ENCODE results near the gene RNF40. TPM values are rescaled to one million over a fixed set of nuclear protein-coding genes. Genes with fewer than 3 reads are reported as not detected.
"Not testable (repeated sequence)": the region's sequence is repeated elsewhere in the genome, so short reads cannot be mapped to it uniquely, and the experiment has no call there.

Gene RNF40
- total RNA-seq, 1 donor from 2014 or later = 98.5 TPM

- no peak overlapping the region for H3K4me3 Mint-ChIP-seq
- peaks cover 17% of the 10 kb centered on the region for H3K27me3 Mint-ChIP-seq (ENCODE audit: insufficient read depth)
- peaks cover 20% of the 10 kb centered on the region for H3K4me1 Mint-ChIP-seq (ENCODE audit: low read depth)
- no peak for DNase-seq (ENCODE audit: low spot score)
- H3K9me3 Mint-ChIP-seq = no peaks in the 10 kb centered on the region
- H3K27ac Mint-ChIP-seq = no peak overlapping the region
- H3K36me3 Mint-ChIP-seq (ENCODE audit: low read depth) = peaks cover 3% of the 10 kb centered on the region
- intact Hi-C loops (cut with micrococcal nuclease) = no loop called here
These were observed 46.0 kb downstream of the RNF40 start for GRCh38 chr16:30808146-30808545.

GRCh38 chr16:30808890-30809426, 46.8 kb downstream of the RNF40 start:
- H3K9me3 Mint-ChIP-seq; H3K36me3 Mint-ChIP-seq (ENCODE audit: low read depth); H3K4me3 Mint-ChIP-seq; DNase-seq (ENCODE audit: low spot score); H3K27ac Mint-ChIP-seq; intact Hi-C loops (cut with micrococcal nuclease): not testable (repeated sequence)
- Mint-ChIP-seq H3K4me1 (ENCODE audit: low read depth) (peaks cover 22% of the 10 kb centered on the region), H3K27me3 (ENCODE audit: insufficient read depth) (peaks cover 15% of the 10 kb centered on the region)

- H3K4me3 Mint-ChIP-seq; H3K9me3 Mint-ChIP-seq; H3K36me3 Mint-ChIP-seq (ENCODE audit: low read depth); DNase-seq (ENCODE audit: low spot score); H3K27ac Mint-ChIP-seq; intact Hi-C loops (cut with micrococcal nuclease): not testable (repeated sequence)
- Mint-ChIP-seq H3K4me1 (ENCODE audit: low read depth) (peaks cover 27% of the 10 kb centered on the region), H3K27me3 (ENCODE audit: insufficient read depth) (peaks cover 15% of the 10 kb centered on the region)
These were observed 47.6 kb downstream of the RNF40 start for GRCh38 chr16:30809675-30810074.

GRCh38 chr16:30813821-30814189, 51.7 kb downstream of the RNF40 start:
- H3K4me3 Mint-ChIP-seq = peak overlapping the region; percentile 92
- DNase-seq (ENCODE audit: low spot score) = no peak
- no peaks in the 10 kb centered on the region for H3K9me3 Mint-ChIP-seq
- H3K36me3 Mint-ChIP-seq (ENCODE audit: low read depth) = no peaks in the 10 kb centered on the region
- H3K27ac Mint-ChIP-seq = peak overlapping the region; percentile 78
- intact Hi-C loops (cut with micrococcal nuclease) = loop anchor here (1.0 to 2.0 kb wide), 10 partner anchors 15 to 143 kb away; partner anchors contain the start of genes CFAP119, PHKG2, RNF40 and SETD1A
- H3K4me1 Mint-ChIP-seq (ENCODE audit: low read depth) = peaks cover 15% of the 10 kb centered on the region
- peaks cover 4% of the 10 kb centered on the region for H3K27me3 Mint-ChIP-seq (ENCODE audit: insufficient read depth)

- intact Hi-C loops (cut with micrococcal nuclease) = no loop called here
- Mint-ChIP-seq H3K4me1 (ENCODE audit: low read depth) (peaks cover 15% of the 10 kb centered on the region), H3K9me3 (no peaks in the 10 kb centered on the region), H3K27me3 (ENCODE audit: insufficient read depth) (peaks cover 1% of the 10 kb centered on the region), H3K27ac (no peak overlapping the region), H3K4me3 (no peak overlapping the region), H3K36me3 (ENCODE audit: low read depth) (no peaks in the 10 kb centered on the region)
- no peak for DNase-seq (ENCODE audit: low spot score)
These were observed 54.6 kb downstream of the RNF40 start for GRCh38 chr16:30816769-30817168.

GRCh38 chr16:30820952-30821421, 58.9 kb downstream of the RNF40 start:
- Mint-ChIP-seq H3K4me1 (ENCODE audit: low read depth) (no peaks in the 10 kb centered on the region), H3K4me3 (no peak overlapping the region), H3K9me3 (no peaks in the 10 kb centered on the region), H3K27ac (no peak overlapping the region), H3K36me3 (ENCODE audit: low read depth) (no peaks in the 10 kb centered on the region), H3K27me3 (ENCODE audit: insufficient read depth) (peaks cover 2% of the 10 kb centered on the region)
- no peak for DNase-seq (ENCODE audit: low spot score)
- intact Hi-C loops (cut with micrococcal nuclease) = no loop called here

GRCh38 chr16:30821441-30821840, 59.3 kb downstream of the RNF40 start:
- H3K9me3 Mint-ChIP-seq; intact Hi-C loops (cut with micrococcal nuclease); H3K36me3 Mint-ChIP-seq (ENCODE audit: low read depth); H3K4me1 Mint-ChIP-seq (ENCODE audit: low read depth); H3K4me3 Mint-ChIP-seq; DNase-seq (ENCODE audit: low spot score); H3K27me3 Mint-ChIP-seq (ENCODE audit: insufficient read depth); H3K27ac Mint-ChIP-seq: not testable (repeated sequence)

- Mint-ChIP-seq H3K36me3 (ENCODE audit: low read depth) (no peaks in the 10 kb centered on the region), H3K27me3 (ENCODE audit: insufficient read depth) (peaks cover 5% of the 10 kb centered on the region), H3K4me3 (no peak overlapping the region), H3K27ac (no peak overlapping the region), H3K9me3 (no peaks in the 10 kb centered on the region), H3K4me1 (ENCODE audit: low read depth) (no peaks in the 10 kb centered on the region)
- DNase-seq (ENCODE audit: low spot score) = no peak
- intact Hi-C loops (cut with micrococcal nuclease) = no loop called here
These were observed 59.8 kb downstream of the RNF40 start for GRCh38 chr16:30821891-30822290.

Other genes with a start within 250 kb of the RNF40 start
- 13.7 and 14.6 TPM in 2 replicates for gene ZNF768, start 235.8 kb upstream of the RNF40 start, total RNA-seq
- 13.8 and 15.8 TPM in 2 replicates for gene ZNF747, start 227.5 kb upstream of the RNF40 start, total RNA-seq
- gene ZNF764, start 203.9 kb upstream of the RNF40 start, total RNA-seq = 17.9 and 21.2 TPM in 2 replicates
- gene ZNF688, start 190.6 kb upstream of the RNF40 start, total RNA-seq = 7.4 and 9.4 TPM in 2 replicates
- 19.2 and 21.5 TPM in 2 replicates for gene ZNF785, start 176.6 kb upstream of the RNF40 start, total RNA-seq
- gene ZNF689, start 151.9 kb upstream of the RNF40 start, total RNA-seq = 14.7 TPM in 2 replicates
- gene PRR14, start 111.4 kb upstream of the RNF40 start, total RNA-seq = 91.9 and 97.4 TPM in 2 replicates
- 116 and 125 TPM in 2 replicates for gene FBRS, start 103.9 kb upstream of the RNF40 start, total RNA-seq
- 91.1 and 93.4 TPM in 2 replicates for gene SRCAP, start 63.2 kb upstream of the RNF40 start, total RNA-seq
- gene PHKG2, start 13.9 kb upstream of the RNF40 start, total RNA-seq = 42.4 and 43.6 TPM in 2 replicates
- gene CFAP119, start 260 bp upstream of the RNF40 start, total RNA-seq = 4.4 and 5.6 TPM in 2 replicates
- 2.7 and 3.2 TPM in 2 replicates for gene ZNF629, start 24.9 kb downstream of the RNF40 start, total RNA-seq
- 23.1 and 25.3 TPM in 2 replicates for gene BCL7C, start 131.8 kb downstream of the RNF40 start, total RNA-seq
- 0.23 and 0.29 TPM in 2 replicates for gene CTF1, start 134.3 kb downstream of the RNF40 start, total RNA-seq
- 32.7 and 33.2 TPM in 2 replicates for gene FBXL19, start 161.2 kb downstream of the RNF40 start, total RNA-seq
- gene ORAI3, start 186.7 kb downstream of the RNF40 start, total RNA-seq = 11.1 and 11.5 TPM in 2 replicates
- gene SETD1A, start 195.4 kb downstream of the RNF40 start, total RNA-seq = 34.0 and 38.8 TPM in 2 replicates
- 2.1 and 3.3 TPM in 2 replicates for gene HSD3B7, start 222.9 kb downstream of the RNF40 start, total RNA-seq
- 0.34 and 0.49 TPM in 2 replicates for gene STX1B, start 248.3 kb downstream of the RNF40 start, total RNA-seq